K562 (cell line): ENCODE measurements around the gene SLC19A1. TPM values are rescaled to one million over a fixed set of nuclear protein-coding genes. Genes with fewer than 3 reads are reported as not detected.
A peak's percentile ranks its signal among the peaks of the same experiment; 100 is the strongest.

Source experiments
- ILK ChIP-seq: fragments of 450-650 bp; IDR thresholded peaks from 2 replicates; pipeline ENCODE4 v1.6.1; 2016; ENCODE audit warnings: missing genetic modification characterization, low read depth, mild to moderate bottlenecking, missing compliant biosample characterization, moderate library complexity, borderline replicate concordance
- POLR2G ChIP-seq: fragments of 200-400 bp; formaldehyde crosslinking; IDR thresholded peaks from 2 replicates; pipeline ENCODE4 v1.6.1; 2017; ENCODE audit warnings: low read depth, mild to moderate bottlenecking, antibody characterized with exemption, low read length, moderate library complexity
- PPARD ChIP-seq: fragments of 250-450 bp; sonication (Bioruptor Pico); IDR thresholded peaks from 2 replicates; pipeline ENCODE4 v1.8.0; 2022; ENCODE audit warnings: inconsistent platforms, mild to moderate bottlenecking, moderate library complexity
- SUPT5H ChIP-seq: fragments of 450-650 bp; IDR thresholded peaks from 2 replicates; pipeline ENCODE4 v1.6.1; 2016
- TCF7L2 ChIP-seq: fragments of 150-350 bp; IDR thresholded peaks from 2 replicates; pipeline ENCODE4 v1.6.1; 2016; ENCODE audit warnings: low read depth, mild to moderate bottlenecking, low read length, moderate library complexity
- polyA plus RNA-seq, 8 experiments: library from polyadenylated mRNA; depleted of rRNA in 4 of 8; stranded (reverse) in 5 of 8; unstranded in 3 of 8; fragments of >200 nt; fragmentation: Nextera tagmentation in 2 of 8; fragmentation: Illumina TruSeq in 1 of 8; extraction: Ambion mirVana in 2 of 8; extraction: Trizol in 1 of 8; gene quantifications; 2 replicates each; pipeline versions ENCODE4 v1.2.1 to v1.2.3, GENCODE V29; 2011 to 2014; ENCODE audit warnings: inconsistent platforms in 1 of 8, missing spikeins in 1 of 8
- total RNA-seq, 7 experiments: library from RNA; depleted of rRNA in 6 of 7; stranded (reverse); fragments of >200 nt in 6 of 7; fragmentation: Illumina TruSeq in 2 of 7; extraction: Trizol in 2 of 7; gene quantifications; 2 replicates each; pipeline versions ENCODE4 v1.2.1 to v1.2.3, GENCODE V29; 2011 to 2021; ENCODE audit warnings: low replicate concordance in 1 of 7
- TF ChIP-seq, protein P1 (sequence below): fragments of 200-800 bp; sonication (Bioruptor generic); IDR thresholded peaks from 2 replicates; pipeline ENCODE4 v1.6.1; 2017; ENCODE audit warnings: missing genetic modification characterization, missing compliant biosample characterization
- TF ChIP-seq, protein P2 (sequence below): fragments of 450-650 bp; formaldehyde crosslinking; IDR thresholded peaks from 2 replicates; pipeline ENCODE4 v1.4.0; 2020; ENCODE audit warnings: mild to moderate bottlenecking, mixed read lengths
- TF ChIP-seq, protein P3 (sequence below): fragments of 450-650 bp; IDR thresholded peaks from 2 replicates; pipeline ENCODE4 v1.6.1; 2016; ENCODE audit warnings: low read depth
- TF ChIP-seq, protein P4 (sequence below): sonication (generic); formaldehyde crosslinking; IDR thresholded peaks from 2 replicates; pipeline ENCODE4 v1.8.0; 2023; ENCODE audit warnings: mild to moderate bottlenecking, missing genetic modification reagents

The SLC19A1 gene
- total and polyA plus RNA-seq, 9 of the 15 experiments (the other 6 are each of a cell fraction or from before 2014, with no cell fraction given), result 0.65 to 88.7 (median 12.0) TPM

DNA sequence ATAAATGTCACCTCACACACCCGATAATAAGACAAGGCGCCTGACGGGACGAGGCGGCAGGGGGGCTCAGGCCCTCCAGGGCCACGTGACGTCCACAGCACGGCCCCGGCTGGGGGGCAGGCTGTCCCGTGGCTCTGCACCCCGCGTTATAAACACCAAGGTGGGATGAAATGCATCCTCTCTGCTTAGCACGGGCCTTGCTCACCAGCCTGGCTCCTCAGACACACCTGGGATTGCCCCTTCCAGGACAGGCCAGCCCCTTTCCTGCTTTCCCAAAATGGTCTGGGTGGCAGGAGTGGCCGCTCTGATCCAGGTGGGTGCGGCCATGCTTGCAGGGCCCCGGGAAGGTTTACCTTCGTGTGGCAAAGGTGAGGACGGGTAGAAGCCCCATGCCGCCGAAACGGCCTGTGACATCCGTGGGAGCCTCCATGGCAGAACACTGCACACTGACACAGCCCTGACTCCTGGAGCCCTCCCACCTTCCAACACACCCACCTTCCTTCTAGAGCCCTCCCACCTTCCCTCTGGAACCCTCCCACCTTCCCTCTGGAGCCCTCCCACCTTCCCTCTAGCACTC, 35.9 kb downstream of the SLC19A1 start (continued):
- no peak for TF ChIP-seq TCF7L2
- TF ChIP-seq, protein P1, sequence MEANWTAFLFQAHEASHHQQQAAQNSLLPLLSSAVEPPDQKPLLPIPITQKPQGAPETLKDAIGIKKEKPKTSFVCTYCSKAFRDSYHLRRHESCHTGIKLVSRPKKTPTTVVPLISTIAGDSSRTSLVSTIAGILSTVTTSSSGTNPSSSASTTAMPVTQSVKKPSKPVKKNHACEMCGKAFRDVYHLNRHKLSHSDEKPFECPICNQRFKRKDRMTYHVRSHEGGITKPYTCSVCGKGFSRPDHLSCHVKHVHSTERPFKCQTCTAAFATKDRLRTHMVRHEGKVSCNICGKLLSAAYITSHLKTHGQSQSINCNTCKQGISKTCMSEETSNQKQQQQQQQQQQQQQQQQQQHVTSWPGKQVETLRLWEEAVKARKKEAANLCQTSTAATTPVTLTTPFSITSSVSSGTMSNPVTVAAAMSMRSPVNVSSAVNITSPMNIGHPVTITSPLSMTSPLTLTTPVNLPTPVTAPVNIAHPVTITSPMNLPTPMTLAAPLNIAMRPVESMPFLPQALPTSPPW (CRISPR knock-in tag), result no peak
- TF ChIP-seq, protein P2, sequence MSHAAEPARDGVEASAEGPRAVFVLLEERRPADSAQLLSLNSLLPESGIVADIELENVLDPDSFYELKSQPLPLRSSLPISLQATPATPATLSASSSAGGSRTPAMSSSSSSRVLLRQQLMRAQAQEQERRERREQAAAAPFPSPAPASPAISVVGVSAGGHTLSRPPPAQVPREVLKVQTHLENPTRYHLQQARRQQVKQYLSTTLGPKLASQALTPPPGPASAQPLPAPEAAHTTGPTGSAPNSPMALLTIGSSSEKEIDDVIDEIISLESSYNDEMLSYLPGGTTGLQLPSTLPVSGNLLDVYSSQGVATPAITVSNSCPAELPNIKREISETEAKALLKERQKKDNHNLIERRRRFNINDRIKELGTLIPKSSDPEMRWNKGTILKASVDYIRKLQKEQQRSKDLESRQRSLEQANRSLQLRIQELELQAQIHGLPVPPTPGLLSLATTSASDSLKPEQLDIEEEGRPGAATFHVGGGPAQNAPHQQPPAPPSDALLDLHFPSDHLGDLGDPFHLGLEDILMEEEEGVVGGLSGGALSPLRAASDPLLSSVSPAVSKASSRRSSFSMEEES (CRISPR knock-in tag), result no peak
- no peak for TF ChIP-seq PPARD (CRISPR knock-in tag)
- TF ChIP-seq, protein P3, sequence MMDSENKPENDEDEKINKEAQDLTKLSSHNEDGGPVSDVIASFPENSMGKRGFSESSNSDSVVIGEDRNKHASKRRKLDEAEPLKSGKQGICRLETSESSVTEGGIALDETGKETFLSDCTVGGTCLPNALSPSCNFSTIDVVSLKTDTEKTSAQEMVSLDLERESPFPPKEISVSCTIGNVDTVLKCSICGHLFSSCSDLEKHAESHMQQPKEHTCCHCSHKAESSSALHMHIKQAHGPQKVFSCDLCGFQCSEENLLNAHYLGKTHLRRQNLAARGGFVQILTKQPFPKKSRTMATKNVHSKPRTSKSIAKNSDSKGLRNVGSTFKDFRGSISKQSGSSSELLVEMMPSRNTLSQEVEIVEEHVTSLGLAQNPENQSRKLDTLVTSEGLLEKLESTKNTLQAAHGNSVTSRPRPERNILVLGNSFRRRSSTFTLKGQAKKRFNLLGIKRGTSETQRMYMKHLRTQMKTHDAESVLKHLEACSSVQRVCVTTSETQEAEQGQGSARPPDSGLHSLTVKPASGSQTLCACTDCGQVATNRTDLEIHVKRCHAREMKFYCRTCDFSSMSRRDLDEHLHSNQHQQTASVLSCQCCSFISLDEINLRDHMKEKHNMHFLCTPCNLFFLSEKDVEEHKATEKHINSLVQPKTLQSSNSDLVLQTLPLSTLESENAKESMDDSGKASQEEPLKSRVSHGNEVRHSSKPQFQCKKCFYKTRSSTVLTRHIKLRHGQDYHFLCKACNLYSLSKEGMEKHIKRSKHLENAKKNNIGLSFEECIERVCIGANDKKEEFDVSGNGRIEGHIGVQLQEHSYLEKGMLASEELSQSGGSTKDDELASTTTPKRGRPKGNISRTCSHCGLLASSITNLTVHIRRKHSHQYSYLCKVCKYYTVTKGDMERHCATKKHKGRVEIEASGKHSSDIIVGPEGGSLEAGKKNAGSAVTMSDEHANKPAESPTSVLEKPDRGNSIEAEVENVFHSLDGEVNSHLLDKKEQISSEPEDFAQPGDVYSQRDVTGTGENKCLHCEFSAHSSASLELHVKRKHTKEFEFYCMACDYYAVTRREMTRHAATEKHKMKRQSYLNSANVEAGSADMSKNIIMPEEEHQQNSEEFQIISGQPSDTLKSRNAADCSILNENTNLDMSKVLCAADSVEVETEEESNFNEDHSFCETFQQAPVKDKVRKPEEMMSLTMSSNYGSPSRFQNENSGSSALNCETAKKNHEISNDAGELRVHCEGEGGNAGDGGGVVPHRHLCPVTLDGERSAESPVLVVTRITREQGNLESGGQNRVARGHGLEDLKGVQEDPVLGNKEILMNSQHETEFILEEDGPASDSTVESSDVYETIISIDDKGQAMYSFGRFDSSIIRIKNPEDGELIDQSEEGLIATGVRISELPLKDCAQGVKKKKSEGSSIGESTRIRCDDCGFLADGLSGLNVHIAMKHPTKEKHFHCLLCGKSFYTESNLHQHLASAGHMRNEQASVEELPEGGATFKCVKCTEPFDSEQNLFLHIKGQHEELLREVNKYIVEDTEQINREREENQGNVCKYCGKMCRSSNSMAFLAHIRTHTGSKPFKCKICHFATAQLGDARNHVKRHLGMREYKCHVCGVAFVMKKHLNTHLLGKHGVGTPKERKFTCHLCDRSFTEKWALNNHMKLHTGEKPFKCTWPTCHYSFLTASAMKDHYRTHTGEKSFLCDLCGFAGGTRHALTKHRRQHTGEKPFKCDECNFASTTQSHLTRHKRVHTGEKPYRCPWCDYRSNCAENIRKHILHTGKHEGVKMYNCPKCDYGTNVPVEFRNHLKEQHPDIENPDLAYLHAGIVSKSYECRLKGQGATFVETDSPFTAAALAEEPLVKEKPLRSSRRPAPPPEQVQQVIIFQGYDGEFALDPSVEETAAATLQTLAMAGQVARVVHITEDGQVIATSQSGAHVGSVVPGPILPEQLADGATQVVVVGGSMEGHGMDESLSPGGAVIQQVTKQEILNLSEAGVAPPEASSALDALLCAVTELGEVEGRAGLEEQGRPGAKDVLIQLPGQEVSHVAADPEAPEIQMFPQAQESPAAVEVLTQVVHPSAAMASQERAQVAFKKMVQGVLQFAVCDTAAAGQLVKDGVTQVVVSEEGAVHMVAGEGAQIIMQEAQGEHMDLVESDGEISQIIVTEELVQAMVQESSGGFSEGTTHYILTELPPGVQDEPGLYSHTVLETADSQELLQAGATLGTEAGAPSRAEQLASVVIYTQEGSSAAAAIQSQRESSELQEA, result no peak
- TF ChIP-seq SUPT5H, result 0 out of 2 replicates have a peak, but pooled peaks have one; percentile 17
- TF ChIP-seq ILK (tag), result no peak
- TF ChIP-seq POLR2G, result peak; percentile 62; the same call in 1 of the 2 replicates
- TF ChIP-seq, protein P4, sequence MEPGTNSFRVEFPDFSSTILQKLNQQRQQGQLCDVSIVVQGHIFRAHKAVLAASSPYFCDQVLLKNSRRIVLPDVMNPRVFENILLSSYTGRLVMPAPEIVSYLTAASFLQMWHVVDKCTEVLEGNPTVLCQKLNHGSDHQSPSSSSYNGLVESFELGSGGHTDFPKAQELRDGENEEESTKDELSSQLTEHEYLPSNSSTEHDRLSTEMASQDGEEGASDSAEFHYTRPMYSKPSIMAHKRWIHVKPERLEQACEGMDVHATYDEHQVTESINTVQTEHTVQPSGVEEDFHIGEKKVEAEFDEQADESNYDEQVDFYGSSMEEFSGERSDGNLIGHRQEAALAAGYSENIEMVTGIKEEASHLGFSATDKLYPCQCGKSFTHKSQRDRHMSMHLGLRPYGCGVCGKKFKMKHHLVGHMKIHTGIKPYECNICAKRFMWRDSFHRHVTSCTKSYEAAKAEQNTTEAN (CRISPR knock-in tag), result no peak
